ENCODE data around the gene GTPBP6.
"Not testable (repeated sequence)": the region's sequence is repeated elsewhere in the genome, so short reads cannot be mapped to it uniquely, and the experiment has no call there.

GTPBP6 gene

DNA sequence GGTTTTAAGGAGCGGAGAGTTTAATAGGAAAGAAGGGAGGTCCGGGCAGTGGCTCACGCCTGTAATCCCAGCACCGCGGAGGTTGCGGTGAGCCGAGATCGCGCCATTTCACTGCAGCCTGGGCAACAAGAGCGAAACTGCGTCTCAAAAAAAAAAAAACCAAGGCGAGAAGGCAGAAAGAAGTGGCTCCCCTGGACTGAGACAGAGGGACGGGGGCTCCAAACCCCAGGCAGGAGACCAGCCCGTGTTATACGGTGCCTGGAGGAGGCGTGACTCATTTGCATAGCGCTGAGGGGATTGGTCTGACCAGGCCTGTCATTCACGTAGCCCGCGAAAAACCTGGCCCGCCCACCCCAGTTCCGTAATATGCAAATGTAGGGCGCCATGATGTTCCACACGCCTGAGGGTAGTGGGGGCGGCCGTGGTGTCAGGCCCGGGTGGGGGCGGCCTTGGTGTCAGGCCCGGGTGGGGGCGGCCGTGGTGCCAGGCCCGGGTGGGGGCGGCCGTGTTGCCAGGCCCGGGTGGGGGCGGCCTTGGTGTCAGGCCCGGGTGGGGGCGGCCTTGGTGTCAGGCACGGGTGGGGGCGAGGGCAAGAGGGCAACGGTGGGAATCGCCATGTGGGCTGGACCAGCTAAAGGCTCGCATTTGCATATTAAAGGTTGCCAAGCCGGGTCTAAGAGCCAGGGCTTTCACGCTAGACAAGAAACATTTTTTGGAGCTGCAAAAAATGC lies 35.3 kb downstream of the GTPBP6 start:
- H3K4me2 ChIP-seq (ENCODE audit: low read depth, low read length, poor library complexity, severe bottlenecking), result peak overlapping the region; percentile 58
- H3K27ac ChIP-seq (ENCODE audit: low read depth, low read length), result peak overlapping the region; percentile 87
- H3K4me3 ChIP-seq (ENCODE audit: insufficient read depth, low read length, poor library complexity, severe bottlenecking), result no peak overlapping the region
- no peaks in the 10 kb centered on the region for H3K9me3 ChIP-seq (ENCODE audit: insufficient read depth, low read length)
- H4K20me1 ChIP-seq (ENCODE audit: low read depth, low read length), result no peaks in the 10 kb centered on the region
- peak overlapping the region; percentile 42 for H3K9ac ChIP-seq (ENCODE audit: low read length)
- no peaks in the 10 kb centered on the region for H3K27me3 ChIP-seq (ENCODE audit: low read length)
- no peak overlapping the region for H2AFZ ChIP-seq (ENCODE audit: low read depth, low read length, severe bottlenecking)
- TF ChIP-seq, protein P1, sequence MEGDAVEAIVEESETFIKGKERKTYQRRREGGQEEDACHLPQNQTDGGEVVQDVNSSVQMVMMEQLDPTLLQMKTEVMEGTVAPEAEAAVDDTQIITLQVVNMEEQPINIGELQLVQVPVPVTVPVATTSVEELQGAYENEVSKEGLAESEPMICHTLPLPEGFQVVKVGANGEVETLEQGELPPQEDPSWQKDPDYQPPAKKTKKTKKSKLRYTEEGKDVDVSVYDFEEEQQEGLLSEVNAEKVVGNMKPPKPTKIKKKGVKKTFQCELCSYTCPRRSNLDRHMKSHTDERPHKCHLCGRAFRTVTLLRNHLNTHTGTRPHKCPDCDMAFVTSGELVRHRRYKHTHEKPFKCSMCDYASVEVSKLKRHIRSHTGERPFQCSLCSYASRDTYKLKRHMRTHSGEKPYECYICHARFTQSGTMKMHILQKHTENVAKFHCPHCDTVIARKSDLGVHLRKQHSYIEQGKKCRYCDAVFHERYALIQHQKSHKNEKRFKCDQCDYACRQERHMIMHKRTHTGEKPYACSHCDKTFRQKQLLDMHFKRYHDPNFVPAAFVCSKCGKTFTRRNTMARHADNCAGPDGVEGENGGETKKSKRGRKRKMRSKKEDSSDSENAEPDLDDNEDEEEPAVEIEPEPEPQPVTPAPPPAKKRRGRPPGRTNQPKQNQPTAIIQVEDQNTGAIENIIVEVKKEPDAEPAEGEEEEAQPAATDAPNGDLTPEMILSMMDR (IDR thresholded peaks at IDR 0.05; ENCODE audit: insufficient read depth, low read length, poor library complexity, severe bottlenecking), result no peak
- no peak for TF ChIP-seq EZH2phosphoT487 (conservative IDR thresholded peaks at IDR 0.05; ENCODE audit: low read length)
- peaks cover 2% of the 10 kb centered on the region; the same call in 1 of the 2 replicates for H3K36me3 ChIP-seq (ENCODE audit: low read length)
- no peaks in the 10 kb centered on the region for H3K9me2 ChIP-seq (replicated peaks; ENCODE audit: insufficient read depth, low read length)
- peaks cover 15% of the 10 kb centered on the region for H3F3A ChIP-seq (ENCODE audit: insufficient read depth)
- no peaks in the 10 kb centered on the region for H3K79me2 ChIP-seq (ENCODE audit: insufficient read depth, low read length)

GRCh38 chrX:282000-282681 lies 36.5 kb downstream of the GTPBP6 start:
- Histone ChIP-seq H3K9ac (ENCODE audit: low read length) (peak overlapping the region; percentile 57), H3K4me3 (ENCODE audit: insufficient read depth, low read length, poor library complexity, severe bottlenecking) (peak overlapping the region; percentile 52), H3K27ac (ENCODE audit: low read depth, low read length) (peak overlapping the region; percentile 87), H3K4me2 (ENCODE audit: low read depth, low read length, poor library complexity, severe bottlenecking) (peak overlapping the region; percentile 53), H3F3A (ENCODE audit: insufficient read depth) (peaks cover 15% of the 10 kb centered on the region)
- not testable (repeated sequence) for H2AFZ ChIP-seq (ENCODE audit: low read depth, low read length, severe bottlenecking); H3K9me3 ChIP-seq (ENCODE audit: insufficient read depth, low read length); H4K20me1 ChIP-seq (ENCODE audit: low read depth, low read length); H3K9me2 ChIP-seq (replicated peaks; ENCODE audit: insufficient read depth, low read length); H3K79me2 ChIP-seq (ENCODE audit: insufficient read depth, low read length); H3K27me3 ChIP-seq (ENCODE audit: low read length); H3K36me3 ChIP-seq (ENCODE audit: low read length)

DNA sequence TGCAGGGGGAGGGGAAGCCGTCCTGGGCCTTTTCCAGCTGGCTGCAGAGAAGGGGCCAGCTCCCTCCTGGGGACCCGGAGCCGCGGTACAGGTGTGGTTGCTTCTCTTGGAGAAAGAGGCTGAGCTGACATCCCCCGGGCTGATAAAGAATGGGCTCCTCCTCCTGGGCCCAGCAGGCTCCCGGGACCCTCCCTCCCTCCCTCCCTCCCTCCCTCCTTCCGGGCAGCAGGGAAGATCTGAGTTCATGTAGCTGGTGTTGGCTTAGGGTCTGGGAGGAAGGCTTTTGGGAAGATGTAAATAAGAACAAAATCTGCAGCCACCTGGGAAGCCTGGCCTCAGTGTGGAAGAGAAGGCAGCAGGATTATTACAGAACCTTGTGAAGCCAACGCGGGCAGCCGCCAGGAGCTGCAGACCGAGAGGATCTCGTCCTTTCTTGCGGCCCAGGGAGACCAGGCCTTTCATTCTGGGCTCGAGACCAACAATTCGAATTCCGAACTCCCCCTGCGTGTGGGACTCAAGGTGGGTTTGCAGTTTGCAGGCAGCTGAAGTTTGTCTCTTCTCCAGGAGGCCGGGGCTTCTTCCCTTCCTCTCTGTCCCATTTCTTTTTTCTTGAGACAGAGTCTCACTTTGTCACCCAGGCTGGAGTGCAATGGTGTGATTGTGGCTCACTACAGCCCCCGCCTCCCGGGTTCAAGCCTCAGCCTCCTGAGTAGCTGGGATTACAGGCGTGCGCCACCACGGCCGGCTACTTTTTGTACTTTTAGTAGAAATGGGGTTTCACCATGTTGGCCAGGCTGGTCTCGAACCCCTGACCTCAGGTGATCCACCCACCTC lies 37.2 kb downstream of the GTPBP6 start, which contains the start of gene PLCXD1:
Gene PLCXD1 (plus strand): TSS at position 216 of the 834 bp plus-strand sequence. CDS start 2,807 bp downstream, outside the sequence.
- Histone ChIP-seq H3K79me2 (ENCODE audit: insufficient read depth, low read length) (no peaks in the 10 kb centered on the region), H3K9me3 (ENCODE audit: insufficient read depth, low read length) (no peaks in the 10 kb centered on the region), H3K27ac (ENCODE audit: low read depth, low read length) (peak within 1 kb of the TSS; percentile 87), H3K27me3 (ENCODE audit: low read length) (no peaks in the 10 kb centered on the region), H3K9me2 (replicated peaks; ENCODE audit: insufficient read depth, low read length) (no peaks in the 10 kb centered on the region), H3K4me3 (ENCODE audit: insufficient read depth, low read length, poor library complexity, severe bottlenecking) (peak within 1 kb of the TSS; percentile 52), H2AFZ (ENCODE audit: low read depth, low read length, severe bottlenecking) (no peak within 1 kb of the TSS), H4K20me1 (ENCODE audit: low read depth, low read length) (no peaks in the 10 kb centered on the region), H3K36me3 (ENCODE audit: low read length) (peaks cover 2% of the 10 kb centered on the region; the same call in 1 of the 2 replicates), H3K4me2 (ENCODE audit: low read depth, low read length, poor library complexity, severe bottlenecking) (peak within 1 kb of the TSS; percentile 53), H3K9ac (ENCODE audit: low read length) (peak within 1 kb of the TSS; percentile 57), H3F3A (ENCODE audit: insufficient read depth) (peaks cover 15% of the 10 kb centered on the region)
- TF ChIP-seq, protein P1 (IDR thresholded peaks at IDR 0.05; ENCODE audit: insufficient read depth, low read length, poor library complexity, severe bottlenecking), result no peak
- no peak for TF ChIP-seq EZH2phosphoT487 (conservative IDR thresholded peaks at IDR 0.05; ENCODE audit: low read length)

DNA sequence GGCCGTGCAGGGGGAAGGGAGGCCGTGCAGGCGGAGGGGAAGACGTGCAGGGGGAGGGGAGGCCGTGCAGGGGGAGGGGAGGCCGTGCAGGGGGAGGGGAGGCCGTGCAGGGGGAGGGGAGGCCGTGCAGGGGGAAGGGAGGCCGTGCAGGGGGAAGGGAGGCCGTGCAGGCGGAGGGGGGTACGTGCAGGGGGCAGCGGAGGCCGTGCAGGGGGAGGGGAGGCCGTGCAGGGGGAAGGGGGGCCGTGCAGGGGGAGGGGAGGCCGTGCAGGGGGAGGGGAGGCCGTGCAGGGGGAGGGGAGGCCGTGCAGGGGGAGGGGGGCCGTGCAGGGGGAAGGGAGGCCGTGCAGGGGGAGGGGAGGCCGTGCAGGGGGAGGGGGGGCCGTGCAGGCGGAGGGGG lies 37.9 kb downstream of the GTPBP6 start:
- H3K27me3 ChIP-seq (ENCODE audit: low read length); H3K4me2 ChIP-seq (ENCODE audit: low read depth, low read length, poor library complexity, severe bottlenecking): not testable (repeated sequence)

GRCh38 chrX:279757-280604 lies 38.6 kb downstream of the GTPBP6 start:
- not testable (repeated sequence) for H3K9me3 ChIP-seq (ENCODE audit: insufficient read depth, low read length); H3K4me3 ChIP-seq (ENCODE audit: insufficient read depth, low read length, poor library complexity, severe bottlenecking); H3K9ac ChIP-seq (ENCODE audit: low read length); H4K20me1 ChIP-seq (ENCODE audit: low read depth, low read length); H3K36me3 ChIP-seq (ENCODE audit: low read length); H2AFZ ChIP-seq (ENCODE audit: low read depth, low read length, severe bottlenecking); H3K27me3 ChIP-seq (ENCODE audit: low read length); H3K9me2 ChIP-seq (replicated peaks; ENCODE audit: insufficient read depth, low read length); H3K4me2 ChIP-seq (ENCODE audit: low read depth, low read length, poor library complexity, severe bottlenecking); H3K79me2 ChIP-seq (ENCODE audit: insufficient read depth, low read length)
- H3K27ac ChIP-seq (ENCODE audit: low read depth, low read length), result 0 out of 2 replicates have a peak overlapping the region, but pooled peaks have one; percentile 37
- peaks cover 15% of the 10 kb centered on the region for H3F3A ChIP-seq (ENCODE audit: insufficient read depth)

More for the DNA sequence above, 37.9 kb downstream of the GTPBP6 start:
- not testable (repeated sequence) for H3K4me3 ChIP-seq (ENCODE audit: insufficient read depth, low read length, poor library complexity, severe bottlenecking); H3K9me2 ChIP-seq (replicated peaks; ENCODE audit: insufficient read depth, low read length); H3K9ac ChIP-seq (ENCODE audit: low read length); H3K9me3 ChIP-seq (ENCODE audit: insufficient read depth, low read length); H2AFZ ChIP-seq (ENCODE audit: low read depth, low read length, severe bottlenecking); H3K79me2 ChIP-seq (ENCODE audit: insufficient read depth, low read length); H3K27ac ChIP-seq (ENCODE audit: low read depth, low read length); H4K20me1 ChIP-seq (ENCODE audit: low read depth, low read length); H3K36me3 ChIP-seq (ENCODE audit: low read length)
- peaks cover 15% of the 10 kb centered on the region for H3F3A ChIP-seq (ENCODE audit: insufficient read depth)

Data from SU-DHL-6 (cell line).